GM12801 (cell line): ENCODE results near the gene HIBADH.

Experiments
- CTCF ChIP-seq: IDR thresholded peaks from one replicate; pipeline ENCODE4 v1.5.1; 2011; ENCODE audit warnings: control low read depth; ENCODE audit not compliant: insufficient read length; ENCODE audit errors: extremely low read depth

HIBADH gene

DNA sequence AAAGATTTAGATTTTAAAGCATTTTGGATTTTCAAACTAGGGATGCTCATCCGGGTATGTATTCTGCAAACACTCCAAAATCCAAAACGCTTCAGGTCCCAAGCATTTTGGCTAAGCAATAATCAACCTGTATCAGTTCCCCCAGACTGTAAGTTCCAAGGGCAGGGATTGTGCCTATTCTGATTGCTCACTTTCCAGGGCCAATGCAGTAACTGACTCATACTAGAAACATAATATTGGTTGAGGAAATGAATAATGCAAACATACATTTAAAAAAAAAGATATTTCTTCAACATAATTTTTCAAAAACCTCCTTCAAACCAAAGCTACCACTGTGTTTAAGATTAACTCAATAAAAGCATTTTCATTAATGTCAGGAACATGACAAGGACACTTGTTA lies 69.5 kb downstream of the HIBADH start:
- TF ChIP-seq CTCF, result no peak

GRCh38 chr7:27590416-27590815 lies 72.3 kb downstream of the HIBADH start:
- no peak for TF ChIP-seq CTCF

GRCh38 chr7:27587429-27587828 lies 75.3 kb downstream of the HIBADH start:
- TF ChIP-seq CTCF, result no peak

GRCh38 chr7:27586825-27587224 lies 75.9 kb downstream of the HIBADH start:
- no peak for TF ChIP-seq CTCF

DNA sequence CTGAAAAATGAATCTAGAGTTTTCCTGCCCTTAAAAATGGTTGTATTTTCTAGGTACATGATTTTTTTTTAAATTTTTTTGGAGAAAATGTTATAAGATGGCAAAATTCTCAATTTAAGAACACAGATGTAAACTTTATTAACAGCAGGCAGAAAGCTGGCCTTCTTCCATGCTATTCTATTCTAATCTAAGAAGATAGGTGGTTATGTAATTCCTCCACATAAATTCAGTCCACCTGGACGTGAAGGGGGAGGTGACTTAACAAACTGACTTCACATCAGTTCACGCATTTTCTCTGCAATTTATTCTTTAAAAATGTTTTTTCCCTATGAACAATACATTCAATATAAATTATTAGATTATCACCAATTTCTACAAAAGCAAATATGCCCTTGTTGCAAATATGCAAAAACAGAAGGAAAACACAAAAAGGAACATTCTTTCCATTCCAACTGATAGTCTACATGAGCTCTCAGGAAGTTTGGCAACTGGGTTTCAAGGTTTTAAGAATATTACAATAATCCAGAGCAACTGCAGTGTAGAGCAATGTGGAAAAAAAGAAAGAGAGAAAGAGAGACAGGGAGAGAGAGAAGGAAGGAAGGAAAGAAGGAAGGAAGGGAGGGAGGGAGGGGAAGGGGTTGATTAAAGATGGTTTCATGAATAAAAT lies 76.8 kb downstream of the HIBADH start:
- TF ChIP-seq CTCF, result no peak

GRCh38 chr7:27581906-27582305 lies 80.8 kb downstream of the HIBADH start:
- TF ChIP-seq CTCF, result no peak

DNA sequence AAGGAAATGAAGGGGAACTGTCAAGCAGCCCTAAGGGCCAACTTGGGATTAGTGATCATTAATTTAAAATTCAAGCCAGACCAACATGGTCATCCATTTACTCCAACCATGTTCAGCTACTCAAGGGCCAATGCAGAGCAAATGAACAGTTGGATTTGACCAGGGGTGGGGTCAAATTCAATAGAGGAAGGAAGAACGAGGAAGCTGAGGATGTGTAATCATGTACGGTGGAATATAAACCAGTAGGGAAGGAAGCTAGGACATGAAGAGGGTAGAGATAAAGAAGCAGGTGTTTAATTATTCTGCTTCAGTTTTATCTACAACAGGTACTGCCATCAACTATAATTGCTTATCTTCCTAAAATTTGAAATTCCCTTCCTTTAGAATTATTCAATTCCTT lies 81.6 kb downstream of the HIBADH start:
- no peak for TF ChIP-seq CTCF
